Measurements from ENCODE around the gene ZDHHC6. TPM values are rescaled to one million over a fixed set of nuclear protein-coding genes. Genes with fewer than 3 reads are reported as not detected.

Gene ZDHHC6
- total RNA-seq, 1 experiment from 2014 or later, result 35.2 TPM

DNA sequence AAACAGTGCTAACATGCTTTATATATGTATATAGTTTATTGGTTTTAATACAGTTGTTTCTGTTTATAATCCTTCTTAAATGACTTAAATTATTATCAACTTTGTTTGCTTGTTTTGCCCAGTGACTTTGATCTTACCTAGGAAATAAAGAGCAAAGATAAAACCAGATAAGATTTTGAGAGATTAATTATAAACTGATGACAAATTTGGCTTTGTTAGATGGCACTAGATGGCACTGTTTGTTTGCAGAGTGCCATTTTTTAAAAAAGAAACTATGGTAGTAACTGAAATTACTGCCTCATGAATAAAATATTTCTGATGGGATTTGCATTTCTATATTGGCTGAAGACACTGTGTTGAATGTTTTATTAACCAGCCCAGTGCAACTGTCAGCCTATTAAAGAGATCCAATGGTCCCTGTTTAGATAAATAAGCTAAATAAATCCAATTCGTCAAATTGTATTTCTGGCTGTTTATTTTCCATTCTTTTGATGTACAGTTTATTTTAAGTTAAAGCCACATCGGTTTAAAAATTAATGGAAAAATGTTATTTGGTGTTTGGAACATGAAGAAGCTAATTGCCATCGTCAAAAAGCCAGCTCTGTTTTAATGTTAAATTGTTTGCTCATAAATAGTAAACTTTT lies 29.0 kb upstream of the ZDHHC6 start:
- Histone ChIP-seq H3T11ph (ENCODE audit: low read length) (no peak overlapping the region), H2BK15ac (ENCODE audit: low read depth, low read length) (no peak overlapping the region), H3K4ac (ENCODE audit: low read depth, low read length) (no peak overlapping the region), H2BK120ac (ENCODE audit: low read depth, low read length, poor library complexity, severe bottlenecking) (no peak overlapping the region), H3K79me2 (ENCODE audit: insufficient read depth, low read length) (no peaks in the 10 kb centered on the region), H2BK12ac (ENCODE audit: insufficient read length, low read depth, low read length) (no peak overlapping the region), H3K9ac (ENCODE audit: extremely low read depth, insufficient read length, low read length) (no peak overlapping the region), H3K23me2 (ENCODE audit: insufficient read length, low read depth, low read length, poor library complexity, severe bottlenecking) (no peaks in the 10 kb centered on the region), H2AK5ac (ENCODE audit: insufficient read length, low read length) (no peak overlapping the region), H4K91ac (ENCODE audit: insufficient read length, low read depth, low read length) (no peak overlapping the region), H4K20me1 (ENCODE audit: control insufficient read depth, insufficient read depth, insufficient read length) (no peaks in the 10 kb centered on the region), H4K5ac (ENCODE audit: insufficient read length, low read depth, low read length) (no peak overlapping the region), H2BK20ac (ENCODE audit: low read depth, low read length, poor library complexity, severe bottlenecking) (no peak overlapping the region), H3K27me3 (ENCODE audit: insufficient read depth, low read length) (no peaks in the 10 kb centered on the region), H3K79me1 (ENCODE audit: insufficient read depth, low read depth, low read length, poor library complexity, severe bottlenecking) (no peaks in the 10 kb centered on the region), H3K4me2 (ENCODE audit: insufficient read depth, insufficient read length, low read length) (no peak overlapping the region), H4K8ac (replicated peaks; ENCODE audit: insufficient read length, low read depth, low read length) (no peak overlapping the region), H3K23ac (ENCODE audit: insufficient read length, low read depth, low read length) (no peak overlapping the region), H3K56ac (ENCODE audit: insufficient read length, low read depth, low read length) (no peak overlapping the region), H3K4me1 (ENCODE audit: insufficient read depth, low read length) (no peaks in the 10 kb centered on the region), H3K14ac (ENCODE audit: insufficient read depth, low read length) (no peak overlapping the region), H3K18ac (ENCODE audit: insufficient read length, low read depth, low read length) (no peak overlapping the region), H3K9me3 (ENCODE audit: control insufficient read depth, low read depth, low read length) (no peaks in the 10 kb centered on the region), H3K27ac (ENCODE audit: insufficient read length, low read depth, low read length) (no peak overlapping the region), H2AFZ (ENCODE audit: low read length) (no peak overlapping the region), H2BK5ac (ENCODE audit: insufficient read length, low read length) (no peak overlapping the region)
- Mint-ChIP-seq H3K27ac (no peak overlapping the region), H3K36me3 (ENCODE audit: insufficient read depth in 1 of 3, low read depth in 3 of 3) (peaks cover 0 to 11% (median 0%) of the 10 kb centered on the region in 3 experiments; a peak in 4 of 7 replicates), H3K27me3 (ENCODE audit: low read depth) (no peaks in the 10 kb centered on the region), H3K9me3 (no peaks in the 10 kb centered on the region), H3K4me3 (no peak overlapping the region), H3K4me1 (peaks cover 9% of the 10 kb centered on the region in 2 experiments)
- TF ChIP-seq, protein P1, sequence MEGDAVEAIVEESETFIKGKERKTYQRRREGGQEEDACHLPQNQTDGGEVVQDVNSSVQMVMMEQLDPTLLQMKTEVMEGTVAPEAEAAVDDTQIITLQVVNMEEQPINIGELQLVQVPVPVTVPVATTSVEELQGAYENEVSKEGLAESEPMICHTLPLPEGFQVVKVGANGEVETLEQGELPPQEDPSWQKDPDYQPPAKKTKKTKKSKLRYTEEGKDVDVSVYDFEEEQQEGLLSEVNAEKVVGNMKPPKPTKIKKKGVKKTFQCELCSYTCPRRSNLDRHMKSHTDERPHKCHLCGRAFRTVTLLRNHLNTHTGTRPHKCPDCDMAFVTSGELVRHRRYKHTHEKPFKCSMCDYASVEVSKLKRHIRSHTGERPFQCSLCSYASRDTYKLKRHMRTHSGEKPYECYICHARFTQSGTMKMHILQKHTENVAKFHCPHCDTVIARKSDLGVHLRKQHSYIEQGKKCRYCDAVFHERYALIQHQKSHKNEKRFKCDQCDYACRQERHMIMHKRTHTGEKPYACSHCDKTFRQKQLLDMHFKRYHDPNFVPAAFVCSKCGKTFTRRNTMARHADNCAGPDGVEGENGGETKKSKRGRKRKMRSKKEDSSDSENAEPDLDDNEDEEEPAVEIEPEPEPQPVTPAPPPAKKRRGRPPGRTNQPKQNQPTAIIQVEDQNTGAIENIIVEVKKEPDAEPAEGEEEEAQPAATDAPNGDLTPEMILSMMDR (conservative IDR thresholded peaks at IDR 0.05), result peak; percentile 46
- DNase-seq, result no peak
- no CpG with 5 or more reads among the region's 3 CpGs for WGBS (ENCODE audit: extremely low coverage, insufficient read length, low lambda C conversion rate)

Measured in H9 (cell line).